ENCODE measurements around the gene FAM25A. TPM values are rescaled to one million over a fixed set of nuclear protein-coding genes. Genes with fewer than 3 reads are reported as not detected.

FAM25A gene
- total RNA-seq, 2 donors from 2014 or later, result not detected

- no peak for ATAC-seq
- Mint-ChIP-seq H3K4me3 (no peak overlapping the region), H3K27ac (no peak overlapping the region), H3K36me3 (peaks cover 19% of the 10 kb centered on the region), H3K9me3 (no peaks in the 10 kb centered on the region), H3K4me1 (ENCODE audit: low read depth in 2 of 2) (peaks cover 0 to 2% of the 10 kb centered on the region in 2 donors), H3K27me3 (no peaks in the 10 kb centered on the region)
- DNase-seq (ENCODE audit: low spot score), result no peak
Observed at GRCh38 chr10:87059401-87059800, 39.3 kb downstream of the FAM25A start.

- Mint-ChIP-seq H3K4me1 (ENCODE audit: low read depth in 2 of 2) (peaks cover 0 to 2% of the 10 kb centered on the region in 2 donors), H3K4me3 (no peak overlapping the region), H3K27me3 (no peaks in the 10 kb centered on the region), H3K27ac (no peak overlapping the region), H3K9me3 (no peaks in the 10 kb centered on the region), H3K36me3 (peaks cover 19% of the 10 kb centered on the region)
- ATAC-seq, result no peak
- no peak for DNase-seq (ENCODE audit: low spot score)
Observed at GRCh38 chr10:87060280-87060928, 40.3 kb downstream of the FAM25A start.

- Mint-ChIP-seq H3K36me3 (peaks cover 32% of the 10 kb centered on the region), H3K4me1 (ENCODE audit: low read depth in 2 of 2) (peaks cover 4 to 7% of the 10 kb centered on the region in 2 donors), H3K4me3 (no peak overlapping the region), H3K9me3 (no peaks in the 10 kb centered on the region), H3K27me3 (no peaks in the 10 kb centered on the region), H3K27ac (no peak overlapping the region)
- DNase-seq (ENCODE audit: low spot score), result no peak
- ATAC-seq, result no peak
Observed at GRCh38 chr10:87064651-87065050, 44.6 kb downstream of the FAM25A start.

GRCh38 chr10:87066178-87066577 lies 46.1 kb downstream of the FAM25A start:
- DNase-seq (ENCODE audit: low spot score) (no peak), ATAC-seq (no peak)
- Mint-ChIP-seq H3K9me3 (no peaks in the 10 kb centered on the region), H3K4me1 (ENCODE audit: low read depth in 2 of 2) (peaks cover 4 to 9% of the 10 kb centered on the region in 2 donors), H3K4me3 (no peak overlapping the region), H3K27ac (peak overlapping the region in 1 of 2 donors; percentile 3), H3K27me3 (no peaks in the 10 kb centered on the region), H3K36me3 (peaks cover 34% of the 10 kb centered on the region)

GRCh38 chr10:87066865-87067264 lies 46.8 kb downstream of the FAM25A start:
- H3K27me3 Mint-ChIP-seq, result no peaks in the 10 kb centered on the region
- DNase-seq (ENCODE audit: low spot score), result no peak
- H3K4me3 Mint-ChIP-seq, result no peak overlapping the region
- no peaks in the 10 kb centered on the region for H3K9me3 Mint-ChIP-seq
- ATAC-seq, result no peak
- no peak overlapping the region for H3K27ac Mint-ChIP-seq
- peaks cover 9 to 14% of the 10 kb centered on the region in 2 donors for H3K4me1 Mint-ChIP-seq (ENCODE audit: low read depth in 2 of 2)
- peaks cover 40% of the 10 kb centered on the region for H3K36me3 Mint-ChIP-seq

GRCh38 chr10:87068281-87068680 lies 48.2 kb downstream of the FAM25A start:
- ATAC-seq, result no peak
- Mint-ChIP-seq H3K27me3 (no peaks in the 10 kb centered on the region), H3K4me3 (no peak overlapping the region), H3K9me3 (no peaks in the 10 kb centered on the region), H3K27ac (no peak overlapping the region), H3K4me1 (ENCODE audit: low read depth in 2 of 2) (peaks cover 9 to 15% of the 10 kb centered on the region in 2 donors), H3K36me3 (peaks cover 40% of the 10 kb centered on the region)
- no peak for DNase-seq (ENCODE audit: low spot score)

- Mint-ChIP-seq H3K27ac (no peak overlapping the region), H3K36me3 (peaks cover 22% of the 10 kb centered on the region), H3K4me3 (no peak overlapping the region)
Observed at GRCh38 chr10:87072449-87072848, 52.4 kb downstream of the FAM25A start.

More at GRCh38 chr10:87072449-87072848, 52.4 kb downstream of the FAM25A start:
- H3K27me3 Mint-ChIP-seq, result no peaks in the 10 kb centered on the region
- peaks cover 5 to 14% of the 10 kb centered on the region in 2 donors for H3K4me1 Mint-ChIP-seq (ENCODE audit: low read depth in 2 of 2)
- DNase-seq (ENCODE audit: low spot score) (no peak), ATAC-seq (no peak)
- H3K9me3 Mint-ChIP-seq, result no peaks in the 10 kb centered on the region

Other genes starting within 250 kb of the FAM25A start
- not detected for gene MMRN2, start 62.7 kb upstream of the FAM25A start, total RNA-seq
- gene SNCG, start 61.7 kb upstream of the FAM25A start, total RNA-seq, result not detected
- gene ADIRF, start 51.8 kb upstream of the FAM25A start, total RNA-seq, result not detected
- gene GLUD1, start 74.5 kb downstream of the FAM25A start, total RNA-seq, result 100 to 1,000 TPM; 111 to 120 TPM
- gene SHLD2, start 74.9 kb downstream of the FAM25A start, total RNA-seq, result 10 to 100 TPM; 19.2 to 43.3 TPM
- gene NUTM2A, start 205.2 kb downstream of the FAM25A start, total RNA-seq, result under 1 TPM; 0.56 to 0.93 TPM